GM23338 (cell line): ENCODE measurements around the gene NTMT1. TPM values are rescaled to one million over a fixed set of nuclear protein-coding genes. Genes with fewer than 3 reads are reported as not detected.

Source experiments
- ATAC-seq: fragments of 200-7000 bp; cut with Tn5 transposase; 3 replicates; pipeline ENCODE4 v1.9.1; 2020
- DNase-seq: peaks from one replicate; pipeline ENCODE4 v3.0.0-alpha.2; 2015; ENCODE audit warnings: low spot score
- H2AFZ ChIP-seq: fragments of 200-600 bp; sonication (generic); 2 replicates; pipeline ENCODE4 v1.8.0; 2016; ENCODE audit warnings: antibody characterized with exemption, mild to moderate bottlenecking, moderate library complexity
- H3F3A ChIP-seq: fragments of 200-600 bp; sonication (generic); replicated peaks from 2 replicates; pipeline ENCODE4 v1.8.0; 2017; ENCODE audit warnings: antibody characterized with exemption, mixed run types, low read depth
- H3K27ac ChIP-seq: fragments of 200-600 bp; sonication (generic); 2 replicates; pipeline ENCODE4 v1.6.1; 2016; ENCODE audit warnings: low read depth
- H3K27me3 ChIP-seq: fragments of 200-600 bp; sonication (generic); 2 replicates; pipeline ENCODE4 v1.8.0; 2016; ENCODE audit warnings: mild to moderate bottlenecking, mixed run types, moderate library complexity; ENCODE audit not compliant: insufficient read depth
- H3K36me3 ChIP-seq: fragments of 200-600 bp; sonication (generic); 2 replicates; pipeline ENCODE4 v1.8.0; 2016; ENCODE audit warnings: mild to moderate bottlenecking; ENCODE audit not compliant: insufficient read depth
- H3K4me1 ChIP-seq: fragments of 200-600 bp; sonication (generic); 2 replicates; pipeline ENCODE4 v1.8.0; 2016; ENCODE audit warnings: mild to moderate bottlenecking, moderate library complexity; ENCODE audit not compliant: insufficient read depth
- H3K4me2 ChIP-seq: fragments of 200-600 bp; sonication (generic); 2 replicates; pipeline ENCODE4 v1.7.1; 2017; ENCODE audit warnings: mixed run types
- H3K4me3 ChIP-seq: fragments of 200-600 bp; sonication (generic); 2 replicates; pipeline ENCODE4 v1.6.1; 2016; ENCODE audit warnings: mixed run types
- H3K79me2 ChIP-seq: fragments of 200-600 bp; sonication (generic); replicated peaks from 2 replicates; pipeline ENCODE4 v1.8.0; 2017; ENCODE audit warnings: mild to moderate bottlenecking; ENCODE audit not compliant: insufficient read depth
- H3K9me2 ChIP-seq: fragments of 200-600 bp; sonication (generic); 2 replicates; pipeline ENCODE4 v1.8.0; 2017; ENCODE audit not compliant: insufficient read depth
- H4K20me1 ChIP-seq: fragments of 200-600 bp; sonication (generic); replicated peaks from 2 replicates; pipeline ENCODE4 v1.8.0; 2017; ENCODE audit warnings: mild to moderate bottlenecking; ENCODE audit not compliant: insufficient read depth
- H3K27ac Mint-ChIP-seq: 2 replicates; pipeline ENCODE4 v1.8.0; 2020; ENCODE audit warnings: inconsistent platforms, mild to moderate bottlenecking, moderate library complexity, mixed read lengths
- H3K27me3 Mint-ChIP-seq: 3 replicates; pipeline ENCODE4 v1.8.0; 2022; ENCODE audit warnings: low read depth, mild to moderate bottlenecking, moderate library complexity, mixed read lengths, inconsistent platforms; ENCODE audit not compliant: insufficient read depth, poor library complexity
- H3K36me3 Mint-ChIP-seq: 3 replicates; pipeline ENCODE4 v1.8.0; 2021; ENCODE audit warnings: low read depth, mild to moderate bottlenecking, inconsistent platforms, moderate library complexity, mixed read lengths
- H3K4me1 Mint-ChIP-seq: 3 replicates; pipeline ENCODE4 v1.8.0; 2020; ENCODE audit warnings: mild to moderate bottlenecking, inconsistent platforms, mixed read lengths
- H3K4me3 Mint-ChIP-seq: 3 replicates; pipeline ENCODE4 v1.8.0; 2021; ENCODE audit warnings: moderate library complexity, mild to moderate bottlenecking, inconsistent platforms, mixed read lengths
- H3K9me3 Mint-ChIP-seq: 3 replicates; pipeline ENCODE4 v1.8.0; 2020; ENCODE audit warnings: moderate library complexity, mild to moderate bottlenecking, inconsistent platforms, mixed read lengths
- EZH2phosphoT487 ChIP-seq: fragments of 200-600 bp; sonication (generic); IDR thresholded peaks from one replicate; pipeline ENCODE4 v1.8.1; 2018; ENCODE audit warnings: antibody characterized with exemption; ENCODE audit not compliant: unreplicated experiment
- JUNB ChIP-seq: IDR thresholded peaks from one replicate; pipeline ENCODE4 v1.6.1; 2016; ENCODE audit warnings: antibody characterized with exemption; ENCODE audit not compliant: unreplicated experiment
- NANOG ChIP-seq: IDR thresholded peaks from 2 replicates; pipeline ENCODE4 v1.6.1; 2016; ENCODE audit warnings: antibody characterized with exemption, borderline replicate concordance
- polyA plus RNA-seq: library from polyadenylated mRNA; unstranded; fragments of >200 nt; fragmentation: Nextera tagmentation; extraction: Ambion mirVana; gene quantifications from 2 replicates; pipeline ENCODE4 v1.2.1, GENCODE V29; 2016
- total RNA-seq: library from RNA; depleted of rRNA; stranded (reverse); fragments of >200 nt; shearing (Covaris generic); gene quantifications from 2 replicates; pipeline ENCODE4 v1.2.3, GENCODE V29; 2014
- TF ChIP-seq, protein P1 (sequence below), 2 experiments: fragments of 200-600 bp in 1 of 2; sonication (generic) in 1 of 2; conservative IDR thresholded peaks; 2 replicates each; pipeline versions ENCODE4 v1.5.1 to v1.6.1; 2016 to 2017; ENCODE audit warnings: antibody characterized with exemption in 2 of 2, low read depth in 2 of 2, mild to moderate bottlenecking in 2 of 2, moderate library complexity in 1 of 2
- TF ChIP-seq, protein P2 (sequence below): fragments of 250-450 bp; sonication (Bioruptor Pico); IDR thresholded peaks from 2 replicates; pipeline ENCODE4 v1.5.0; 2020; ENCODE audit warnings: mild to moderate bottlenecking, moderate library complexity

Gene NTMT1
- total and polyA plus RNA-seq, 2 experiments from 2014 or later, result 59.4 to 108 TPM

DNA sequence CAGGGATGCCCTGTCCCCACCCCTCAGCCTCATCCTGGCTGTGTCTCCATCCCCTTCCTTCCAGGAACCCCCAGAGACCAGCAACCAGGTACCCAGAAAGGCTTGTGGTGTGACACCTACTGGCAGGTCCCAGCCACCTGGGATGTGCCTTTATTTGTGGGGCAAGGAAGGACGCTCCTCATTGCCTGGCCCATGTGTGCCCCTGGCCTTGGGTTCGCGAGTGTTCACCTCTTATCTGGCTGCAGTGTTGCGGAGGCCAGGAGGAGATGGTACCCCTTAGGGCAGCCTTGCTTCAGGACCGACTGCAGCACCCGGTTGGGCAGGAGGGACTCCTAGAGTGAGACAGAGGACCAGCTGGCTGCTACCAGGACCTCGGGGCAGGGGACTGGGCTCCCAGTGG is 13.8 kb upstream of the NTMT1 start:
- Histone ChIP-seq H3K4me2 (no peak overlapping the region), H3K9me2 (no peaks in the 10 kb centered on the region), H3K4me1 (peaks cover 4% of the 10 kb centered on the region; the same call in 1 of the 2 replicates), H3K27ac (no peak overlapping the region), H3K27me3 (peaks cover 12% of the 10 kb centered on the region), H3F3A (no peaks in the 10 kb centered on the region; the same call in 1 of the 2 replicates), H3K79me2 (no peaks in the 10 kb centered on the region), H3K36me3 (no peaks in the 10 kb centered on the region), H2AFZ (no peak overlapping the region), H4K20me1 (no peaks in the 10 kb centered on the region), H3K4me3 (no peak overlapping the region)
- H3K4me3 Mint-ChIP-seq, result no peak overlapping the region
- H3K27me3 Mint-ChIP-seq, result peaks cover 28% of the 10 kb centered on the region
- TF ChIP-seq, protein P1, sequence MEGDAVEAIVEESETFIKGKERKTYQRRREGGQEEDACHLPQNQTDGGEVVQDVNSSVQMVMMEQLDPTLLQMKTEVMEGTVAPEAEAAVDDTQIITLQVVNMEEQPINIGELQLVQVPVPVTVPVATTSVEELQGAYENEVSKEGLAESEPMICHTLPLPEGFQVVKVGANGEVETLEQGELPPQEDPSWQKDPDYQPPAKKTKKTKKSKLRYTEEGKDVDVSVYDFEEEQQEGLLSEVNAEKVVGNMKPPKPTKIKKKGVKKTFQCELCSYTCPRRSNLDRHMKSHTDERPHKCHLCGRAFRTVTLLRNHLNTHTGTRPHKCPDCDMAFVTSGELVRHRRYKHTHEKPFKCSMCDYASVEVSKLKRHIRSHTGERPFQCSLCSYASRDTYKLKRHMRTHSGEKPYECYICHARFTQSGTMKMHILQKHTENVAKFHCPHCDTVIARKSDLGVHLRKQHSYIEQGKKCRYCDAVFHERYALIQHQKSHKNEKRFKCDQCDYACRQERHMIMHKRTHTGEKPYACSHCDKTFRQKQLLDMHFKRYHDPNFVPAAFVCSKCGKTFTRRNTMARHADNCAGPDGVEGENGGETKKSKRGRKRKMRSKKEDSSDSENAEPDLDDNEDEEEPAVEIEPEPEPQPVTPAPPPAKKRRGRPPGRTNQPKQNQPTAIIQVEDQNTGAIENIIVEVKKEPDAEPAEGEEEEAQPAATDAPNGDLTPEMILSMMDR (conservative IDR thresholded peaks at IDR 0.05; ENCODE audit: low read depth in 2 of 2), result peak; percentile 17 to 44; a peak in 3 of 4 replicates
- no peak for TF ChIP-seq EZH2phosphoT487
- DNase-seq (no peak), ATAC-seq (no peak)
- peaks cover 21% of the 10 kb centered on the region for H3K4me1 Mint-ChIP-seq
- no peaks in the 10 kb centered on the region for H3K9me3 Mint-ChIP-seq
- H3K36me3 Mint-ChIP-seq, result no peaks in the 10 kb centered on the region
- no peak overlapping the region for H3K27ac Mint-ChIP-seq

DNA sequence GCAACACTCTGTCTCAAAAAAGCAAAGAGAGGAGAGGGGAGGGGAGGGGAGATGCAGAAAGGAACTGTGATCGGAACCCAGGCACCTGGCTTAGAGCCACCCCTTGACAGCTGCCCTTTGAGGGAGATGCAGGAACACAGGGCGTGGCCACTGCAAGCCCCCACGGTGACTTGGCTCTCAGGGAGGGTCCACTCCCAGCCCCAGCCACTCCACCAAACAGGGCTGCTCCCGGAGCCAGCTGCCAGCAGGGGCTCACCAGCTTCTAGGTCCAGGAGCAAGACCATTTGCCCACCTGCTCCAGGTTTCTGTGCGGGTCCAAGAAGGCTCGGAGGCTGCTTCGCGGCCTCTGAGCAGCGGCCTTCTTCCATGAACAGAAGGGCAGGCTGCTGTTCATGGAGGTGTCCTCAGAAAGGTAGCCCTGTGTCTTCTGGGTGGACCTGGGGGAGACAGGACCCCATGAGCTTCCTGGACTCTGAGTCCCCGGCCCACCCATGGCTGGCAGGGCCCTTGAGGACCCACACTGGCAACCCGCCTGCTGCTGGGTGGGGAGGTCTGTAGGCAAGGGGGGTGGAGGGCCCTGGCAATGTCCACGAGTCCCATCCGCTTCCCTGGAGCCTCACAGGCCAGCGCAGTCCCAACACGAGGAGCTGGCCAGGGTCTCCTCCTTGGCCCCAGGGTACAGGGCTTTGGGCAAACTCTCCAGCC is 13.0 kb upstream of the NTMT1 start:
- no peaks in the 10 kb centered on the region for H3K36me3 ChIP-seq
- H3K4me2 ChIP-seq, result no peak overlapping the region
- peaks cover 2% of the 10 kb centered on the region; the same call in 1 of the 2 replicates for H3K4me1 ChIP-seq
- no peaks in the 10 kb centered on the region for H4K20me1 ChIP-seq
- TF ChIP-seq JUNB, result no peak
- TF ChIP-seq NANOG, result no peak
- TF ChIP-seq, protein P2, sequence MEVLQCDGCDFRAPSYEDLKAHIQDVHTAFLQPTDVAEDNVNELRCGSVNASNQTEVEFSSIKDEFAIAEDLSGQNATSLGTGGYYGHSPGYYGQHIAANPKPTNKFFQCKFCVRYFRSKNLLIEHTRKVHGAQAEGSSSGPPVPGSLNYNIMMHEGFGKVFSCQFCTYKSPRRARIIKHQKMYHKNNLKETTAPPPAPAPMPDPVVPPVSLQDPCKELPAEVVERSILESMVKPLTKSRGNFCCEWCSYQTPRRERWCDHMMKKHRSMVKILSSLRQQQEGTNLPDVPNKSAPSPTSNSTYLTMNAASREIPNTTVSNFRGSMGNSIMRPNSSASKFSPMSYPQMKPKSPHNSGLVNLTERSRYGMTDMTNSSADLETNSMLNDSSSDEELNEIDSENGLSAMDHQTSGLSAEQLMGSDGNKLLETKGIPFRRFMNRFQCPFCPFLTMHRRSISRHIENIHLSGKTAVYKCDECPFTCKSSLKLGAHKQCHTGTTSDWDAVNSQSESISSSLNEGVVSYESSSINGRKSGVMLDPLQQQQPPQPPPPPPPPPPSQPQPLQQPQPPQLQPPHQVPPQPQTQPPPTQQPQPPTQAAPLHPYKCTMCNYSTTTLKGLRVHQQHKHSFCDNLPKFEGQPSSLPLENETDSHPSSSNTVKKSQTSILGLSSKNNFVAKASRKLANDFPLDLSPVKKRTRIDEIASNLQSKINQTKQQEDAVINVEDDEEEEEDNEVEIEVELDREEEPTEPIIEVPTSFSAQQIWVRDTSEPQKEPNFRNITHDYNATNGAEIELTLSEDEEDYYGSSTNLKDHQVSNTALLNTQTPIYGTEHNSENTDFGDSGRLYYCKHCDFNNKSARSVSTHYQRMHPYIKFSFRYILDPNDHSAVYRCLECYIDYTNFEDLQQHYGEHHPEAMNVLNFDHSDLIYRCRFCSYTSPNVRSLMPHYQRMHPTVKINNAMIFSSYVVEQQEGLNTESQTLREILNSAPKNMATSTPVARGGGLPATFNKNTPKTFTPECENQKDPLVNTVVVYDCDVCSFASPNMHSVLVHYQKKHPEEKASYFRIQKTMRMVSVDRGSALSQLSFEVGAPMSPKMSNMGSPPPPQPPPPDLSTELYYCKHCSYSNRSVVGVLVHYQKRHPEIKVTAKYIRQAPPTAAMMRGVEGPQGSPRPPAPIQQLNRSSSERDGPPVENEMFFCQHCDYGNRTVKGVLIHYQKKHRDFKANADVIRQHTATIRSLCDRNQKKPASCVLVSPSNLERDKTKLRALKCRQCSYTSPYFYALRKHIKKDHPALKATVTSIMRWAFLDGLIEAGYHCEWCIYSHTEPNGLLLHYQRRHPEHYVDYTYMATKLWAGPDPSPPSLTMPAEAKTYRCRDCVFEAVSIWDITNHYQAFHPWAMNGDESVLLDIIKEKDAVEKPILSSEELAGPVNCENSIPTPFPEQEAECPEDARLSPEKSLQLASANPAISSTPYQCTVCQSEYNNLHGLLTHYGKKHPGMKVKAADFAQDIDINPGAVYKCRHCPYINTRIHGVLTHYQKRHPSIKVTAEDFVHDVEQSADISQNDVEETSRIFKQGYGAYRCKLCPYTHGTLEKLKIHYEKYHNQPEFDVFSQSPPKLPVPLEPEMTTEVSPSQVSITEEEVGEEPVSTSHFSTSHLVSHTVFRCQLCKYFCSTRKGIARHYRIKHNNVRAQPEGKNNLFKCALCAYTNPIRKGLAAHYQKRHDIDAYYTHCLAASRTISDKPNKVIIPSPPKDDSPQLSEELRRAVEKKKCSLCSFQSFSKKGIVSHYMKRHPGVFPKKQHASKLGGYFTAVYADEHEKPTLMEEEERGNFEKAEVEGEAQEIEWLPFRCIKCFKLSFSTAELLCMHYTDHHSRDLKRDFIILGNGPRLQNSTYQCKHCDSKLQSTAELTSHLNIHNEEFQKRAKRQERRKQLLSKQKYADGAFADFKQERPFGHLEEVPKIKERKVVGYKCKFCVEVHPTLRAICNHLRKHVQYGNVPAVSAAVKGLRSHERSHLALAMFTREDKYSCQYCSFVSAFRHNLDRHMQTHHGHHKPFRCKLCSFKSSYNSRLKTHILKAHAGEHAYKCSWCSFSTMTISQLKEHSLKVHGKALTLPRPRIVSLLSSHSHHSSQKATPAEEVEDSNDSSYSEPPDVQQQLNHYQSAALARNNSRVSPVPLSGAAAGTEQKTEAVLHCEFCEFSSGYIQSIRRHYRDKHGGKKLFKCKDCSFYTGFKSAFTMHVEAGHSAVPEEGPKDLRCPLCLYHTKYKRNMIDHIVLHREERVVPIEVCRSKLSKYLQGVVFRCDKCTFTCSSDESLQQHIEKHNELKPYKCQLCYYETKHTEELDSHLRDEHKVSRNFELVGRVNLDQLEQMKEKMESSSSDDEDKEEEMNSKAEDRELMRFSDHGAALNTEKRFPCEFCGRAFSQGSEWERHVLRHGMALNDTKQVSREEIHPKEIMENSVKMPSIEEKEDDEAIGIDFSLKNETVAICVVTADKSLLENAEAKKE (CRISPR knock-in tag), result no peak
- H3K27ac ChIP-seq, result no peak overlapping the region
- Mint-ChIP-seq H3K27me3 (peaks cover 31% of the 10 kb centered on the region), H3K27ac (no peak overlapping the region), H3K36me3 (no peaks in the 10 kb centered on the region), H3K4me1 (peaks cover 14% of the 10 kb centered on the region), H3K9me3 (no peaks in the 10 kb centered on the region), H3K4me3 (no peak overlapping the region)
- no peaks in the 10 kb centered on the region for H3K79me2 ChIP-seq
- no peaks in the 10 kb centered on the region; the same call in 1 of the 2 replicates for H3F3A ChIP-seq
- H3K9me2 ChIP-seq, result no peaks in the 10 kb centered on the region
- H3K4me3 ChIP-seq, result no peak overlapping the region
- DNase-seq, result no peak
- peaks cover 12% of the 10 kb centered on the region for H3K27me3 ChIP-seq
- no peak for ATAC-seq
- H2AFZ ChIP-seq, result no peak overlapping the region
